HG03175 (cell line): ENCODE data around the gene ZNF324B.
A peak's percentile ranks its signal among the peaks of the same experiment; 100 is the strongest.
"Not testable (repeated sequence)": the region's sequence is repeated elsewhere in the genome, so short reads cannot be mapped to it uniquely, and the experiment has no call there.

Experiments
- ATAC-seq: cut with Tn5 transposase; IDR thresholded peaks from one replicate; pipeline ENCODE4 v1.9.1; 2021; ENCODE audit warnings: mild to moderate bottlenecking, moderate library complexity; ENCODE audit not compliant: unreplicated experiment

ZNF324B gene

DNA sequence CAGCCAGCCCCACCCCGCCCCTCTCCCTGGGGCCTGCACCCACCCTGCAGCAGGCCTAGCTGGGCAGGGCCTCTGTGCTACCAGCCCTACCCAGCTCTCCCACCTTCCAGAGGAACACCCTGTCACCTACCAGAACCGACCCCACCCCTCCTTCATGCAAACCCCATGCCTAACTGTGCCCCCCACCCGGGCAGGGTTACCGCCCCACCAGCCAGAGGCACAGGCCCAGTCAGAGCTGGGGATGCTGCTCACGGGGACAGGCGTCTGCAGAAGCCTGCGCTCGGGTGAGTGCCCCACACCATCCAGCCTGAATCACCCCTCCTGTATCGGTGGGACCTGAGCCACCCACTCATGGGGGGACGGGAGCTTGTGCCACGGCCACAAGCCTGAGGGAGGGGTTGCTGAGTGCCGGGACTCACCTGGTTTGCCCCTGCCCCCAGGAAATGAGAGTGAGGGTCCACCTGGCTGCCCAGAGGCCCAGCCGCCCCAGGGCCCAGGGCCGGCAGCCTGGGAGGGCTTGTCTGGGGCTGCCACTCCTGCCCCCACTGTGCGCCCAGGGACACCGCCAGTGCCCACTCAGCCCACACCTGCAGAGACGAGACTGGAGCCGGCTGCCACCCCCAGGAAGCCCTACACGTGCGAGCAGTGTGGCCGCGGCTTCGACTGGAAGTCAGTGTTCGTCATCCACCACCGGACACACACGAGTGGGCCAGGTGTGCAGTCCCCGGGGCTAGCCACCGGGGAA, 28.5 kb downstream of the ZNF324B start:
- ATAC-seq = no peak

GRCh38 chr19:58480481-58480830, 29.0 kb downstream of the ZNF324B start:
- ATAC-seq = no peak

- no peak for ATAC-seq
These were observed 29.4 kb downstream of the ZNF324B start for GRCh38 chr19:58480831-58481230.

GRCh38 chr19:58482372-58482771, 30.9 kb downstream of the ZNF324B start:
- ATAC-seq = no peak

GRCh38 chr19:58483776-58484175, 32.4 kb downstream of the ZNF324B start:
- ATAC-seq = no peak

- not testable (repeated sequence) for ATAC-seq
These were observed 32.9 kb downstream of the ZNF324B start for GRCh38 chr19:58484349-58484748.

GRCh38 chr19:58491393-58491792, 40.0 kb downstream of the ZNF324B start:
- no peak for ATAC-seq

DNA sequence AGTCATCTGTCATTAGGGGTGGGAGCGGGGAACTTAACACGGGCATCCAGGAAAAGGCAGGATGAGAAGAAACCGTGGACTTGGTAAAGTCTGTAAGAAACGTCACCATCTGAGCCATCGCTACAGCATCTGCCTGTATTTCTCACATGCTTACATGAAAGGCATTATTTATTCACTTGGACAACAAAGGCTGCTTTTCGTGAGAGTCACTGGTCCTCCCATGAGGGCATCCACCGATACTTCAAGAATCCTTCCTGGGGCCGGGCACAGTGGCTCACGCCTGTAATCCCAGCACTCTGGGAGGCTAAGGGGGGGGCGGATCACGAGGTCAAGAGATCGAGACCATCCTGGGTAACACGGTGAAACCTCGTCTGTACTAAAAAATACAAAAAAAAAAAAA, 40.8 kb downstream of the ZNF324B start:
- ATAC-seq = no peak

GRCh38 chr19:58497634-58498170, 46.3 kb downstream of the ZNF324B start:
- no peak for ATAC-seq

DNA sequence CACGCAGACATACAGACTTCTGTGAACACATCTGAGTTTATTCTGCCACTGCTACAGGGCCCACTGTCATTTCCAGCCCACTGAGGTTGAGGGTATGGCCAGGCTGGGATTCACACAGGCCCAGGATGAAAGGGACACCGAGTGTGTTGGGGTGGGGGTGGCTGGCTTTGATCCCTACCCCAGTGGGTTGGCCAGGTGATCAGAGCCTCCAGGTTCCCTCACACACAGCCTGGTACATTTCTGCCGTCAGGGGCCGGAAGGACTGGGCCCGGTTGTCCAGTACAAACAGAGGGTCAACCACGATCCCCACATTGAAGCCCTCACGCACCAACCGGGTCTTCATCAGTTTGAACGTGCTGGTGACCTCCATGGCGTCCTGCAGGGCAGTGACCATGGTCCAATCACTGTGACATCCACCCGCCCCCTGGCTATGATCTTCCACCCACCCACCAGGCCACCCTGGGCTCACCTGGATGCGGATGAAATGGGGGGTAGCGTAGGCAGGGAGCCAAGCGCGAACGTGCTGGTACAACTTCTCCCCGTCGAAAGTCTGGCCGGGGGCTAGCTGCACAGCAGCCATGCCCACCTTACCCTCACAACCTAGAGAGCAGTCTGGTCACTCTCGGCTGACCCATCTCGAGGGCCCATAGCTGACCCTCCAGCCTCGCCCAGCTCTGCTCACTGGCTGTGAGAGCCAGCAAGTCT, 47.0 kb downstream of the ZNF324B start:
- ATAC-seq = no peak

GRCh38 chr19:58499021-58499927, 47.9 kb downstream of the ZNF324B start:
- peak; percentile 96 for ATAC-seq

DNA sequence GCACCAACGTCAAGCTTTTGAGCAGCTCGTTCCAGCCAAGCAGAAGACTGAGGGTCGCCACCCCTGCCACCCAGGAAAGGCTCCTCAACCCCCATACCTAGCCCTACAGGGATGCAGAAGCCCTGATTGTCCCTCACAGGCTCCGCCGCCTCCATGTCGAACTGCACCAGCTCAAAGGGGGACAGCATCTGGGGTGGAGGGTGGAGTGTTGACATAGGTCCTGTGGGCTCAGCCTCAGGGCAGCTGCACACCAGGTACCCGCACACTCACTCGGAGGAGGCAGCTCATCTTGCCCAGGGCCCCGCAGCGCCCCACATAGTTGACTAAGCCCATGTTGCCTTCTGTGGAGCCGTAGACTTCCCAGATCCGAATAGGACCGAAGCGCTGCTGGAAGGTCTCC, 48.8 kb downstream of the ZNF324B start:
- ATAC-seq = no peak
